PFSK-1 (cell line): Measurements from ENCODE around the gene AANAT. TPM values are rescaled to one million over a fixed set of nuclear protein-coding genes. Genes with fewer than 3 reads are reported as not detected.

Experiments
- FOXP2 ChIP-seq: optimal IDR thresholded peaks from 2 replicates; pipeline ENCODE3; 2011; ENCODE audit warnings: borderline replicate concordance, control low read depth, inconsistent platforms; ENCODE audit not compliant: insufficient read depth; ENCODE audit errors: extremely low read length, extremely low read depth
- POLR2AphosphoS5 ChIP-seq: IDR thresholded peaks from 2 replicates; pipeline ENCODE4 v1.6.1; 2012; ENCODE audit warnings: low read depth, mild to moderate bottlenecking, control low read depth, low read length, moderate library complexity
- SIN3A ChIP-seq: IDR thresholded peaks from 2 replicates; pipeline ENCODE4 v1.6.1; 2012; ENCODE audit warnings: mild to moderate bottlenecking, low read length, moderate library complexity, borderline replicate concordance; ENCODE audit not compliant: insufficient read depth
- TAF1 ChIP-seq: IDR thresholded peaks from 2 replicates; pipeline ENCODE4 v1.6.1; 2012; ENCODE audit warnings: low read length, control low read depth, borderline replicate concordance; ENCODE audit not compliant: insufficient read depth
- polyA plus RNA-seq: library from polyadenylated mRNA; unstranded; fragments of >200 nt; gene quantifications from one replicate; pipeline ENCODE4 v1.2.1, GENCODE V29; 2012; ENCODE audit warnings: low read depth, missing spikeins; ENCODE audit not compliant: insufficient read length
- TF ChIP-seq, protein P1 (sequence below), 2 experiments: IDR thresholded peaks; 2 replicates each; pipeline versions ENCODE4 v1.6.1 to v1.8.0; 2011 to 2012; ENCODE audit warnings: low read depth in 2 of 2, low read length in 2 of 2, control low read depth in 1 of 2, inconsistent platforms in 1 of 2, mild to moderate bottlenecking in 1 of 2, moderate library complexity in 1 of 2; ENCODE audit not compliant: insufficient read depth in 1 of 2

The AANAT gene
- polyA plus RNA-seq: not detected

DNA sequence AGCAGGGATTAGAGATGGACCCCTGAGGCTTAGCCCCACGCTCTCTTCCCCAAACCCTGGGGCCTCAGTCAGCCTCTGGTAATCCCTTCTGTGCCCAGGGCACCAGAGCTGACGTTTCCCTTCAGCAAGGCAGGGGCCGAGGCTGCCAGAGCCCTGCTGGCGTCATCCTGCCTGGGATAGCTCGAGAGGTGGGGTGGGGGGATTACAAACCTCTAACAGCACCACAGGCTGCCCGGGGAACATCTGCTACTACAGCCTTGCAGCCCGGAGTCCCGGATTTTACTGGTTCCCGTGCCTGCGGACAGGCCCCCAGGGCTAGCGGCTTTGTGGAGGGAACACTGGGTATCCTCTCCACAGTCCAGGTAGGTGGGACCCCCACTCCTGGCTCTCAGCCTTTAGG is at the start of gene AANAT:
AANAT (plus strand) TSS at position 238 of the 400 bp plus-strand sequence. CDS start 1,144 bp downstream, outside the sequence.
- TF ChIP-seq SIN3A (no peak), TAF1 (no peak), FOXP2 (no peak), POLR2AphosphoS5 (no peak)
- TF ChIP-seq, protein P1, sequence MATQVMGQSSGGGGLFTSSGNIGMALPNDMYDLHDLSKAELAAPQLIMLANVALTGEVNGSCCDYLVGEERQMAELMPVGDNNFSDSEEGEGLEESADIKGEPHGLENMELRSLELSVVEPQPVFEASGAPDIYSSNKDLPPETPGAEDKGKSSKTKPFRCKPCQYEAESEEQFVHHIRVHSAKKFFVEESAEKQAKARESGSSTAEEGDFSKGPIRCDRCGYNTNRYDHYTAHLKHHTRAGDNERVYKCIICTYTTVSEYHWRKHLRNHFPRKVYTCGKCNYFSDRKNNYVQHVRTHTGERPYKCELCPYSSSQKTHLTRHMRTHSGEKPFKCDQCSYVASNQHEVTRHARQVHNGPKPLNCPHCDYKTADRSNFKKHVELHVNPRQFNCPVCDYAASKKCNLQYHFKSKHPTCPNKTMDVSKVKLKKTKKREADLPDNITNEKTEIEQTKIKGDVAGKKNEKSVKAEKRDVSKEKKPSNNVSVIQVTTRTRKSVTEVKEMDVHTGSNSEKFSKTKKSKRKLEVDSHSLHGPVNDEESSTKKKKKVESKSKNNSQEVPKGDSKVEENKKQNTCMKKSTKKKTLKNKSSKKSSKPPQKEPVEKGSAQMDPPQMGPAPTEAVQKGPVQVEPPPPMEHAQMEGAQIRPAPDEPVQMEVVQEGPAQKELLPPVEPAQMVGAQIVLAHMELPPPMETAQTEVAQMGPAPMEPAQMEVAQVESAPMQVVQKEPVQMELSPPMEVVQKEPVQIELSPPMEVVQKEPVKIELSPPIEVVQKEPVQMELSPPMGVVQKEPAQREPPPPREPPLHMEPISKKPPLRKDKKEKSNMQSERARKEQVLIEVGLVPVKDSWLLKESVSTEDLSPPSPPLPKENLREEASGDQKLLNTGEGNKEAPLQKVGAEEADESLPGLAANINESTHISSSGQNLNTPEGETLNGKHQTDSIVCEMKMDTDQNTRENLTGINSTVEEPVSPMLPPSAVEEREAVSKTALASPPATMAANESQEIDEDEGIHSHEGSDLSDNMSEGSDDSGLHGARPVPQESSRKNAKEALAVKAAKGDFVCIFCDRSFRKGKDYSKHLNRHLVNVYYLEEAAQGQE (IDR thresholded peaks at IDR 0.05; ENCODE audit: insufficient read depth in 1 of 2, low read depth in 2 of 2, low read length in 2 of 2): no peak

DNA sequence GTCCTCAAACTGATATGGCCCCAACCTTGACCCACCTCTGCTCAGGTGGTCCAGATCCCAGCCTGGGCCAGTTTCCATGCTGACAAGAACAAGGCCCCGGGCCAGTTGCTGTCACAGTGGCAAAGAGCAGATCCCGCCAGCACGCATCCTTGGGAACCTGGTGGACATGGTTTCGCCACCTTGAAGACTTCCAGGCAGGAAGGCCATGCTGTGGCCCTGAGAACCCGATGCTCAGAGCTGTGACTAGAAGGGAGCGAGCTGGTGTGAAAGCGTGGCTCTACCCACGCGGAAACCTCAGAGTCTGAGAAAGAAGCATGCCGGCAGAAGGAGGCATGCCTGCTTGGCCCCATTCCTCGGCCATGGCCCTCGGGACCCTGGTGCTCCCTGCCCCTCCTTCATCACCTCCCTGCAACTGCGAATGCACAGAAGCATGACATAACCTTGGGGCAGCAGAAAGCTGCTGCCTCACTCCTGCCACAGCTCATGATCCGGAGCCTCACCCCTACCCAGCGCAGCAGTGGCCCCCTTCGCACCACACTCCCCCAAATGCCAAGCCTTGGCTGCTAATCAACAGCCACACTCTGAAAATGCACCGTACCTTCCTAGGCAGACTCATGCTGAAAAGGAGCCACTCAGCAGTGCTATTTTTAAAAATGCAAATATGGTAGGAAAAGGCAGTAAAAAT is 47.7 kb upstream of the AANAT start:
- TF ChIP-seq POLR2AphosphoS5 (no peak), TAF1 (no peak), SIN3A (no peak), FOXP2 (no peak)
- TF ChIP-seq, protein P1 (IDR thresholded peaks at IDR 0.05; ENCODE audit: insufficient read depth in 1 of 2, low read depth in 2 of 2, low read length in 2 of 2): no peak

DNA sequence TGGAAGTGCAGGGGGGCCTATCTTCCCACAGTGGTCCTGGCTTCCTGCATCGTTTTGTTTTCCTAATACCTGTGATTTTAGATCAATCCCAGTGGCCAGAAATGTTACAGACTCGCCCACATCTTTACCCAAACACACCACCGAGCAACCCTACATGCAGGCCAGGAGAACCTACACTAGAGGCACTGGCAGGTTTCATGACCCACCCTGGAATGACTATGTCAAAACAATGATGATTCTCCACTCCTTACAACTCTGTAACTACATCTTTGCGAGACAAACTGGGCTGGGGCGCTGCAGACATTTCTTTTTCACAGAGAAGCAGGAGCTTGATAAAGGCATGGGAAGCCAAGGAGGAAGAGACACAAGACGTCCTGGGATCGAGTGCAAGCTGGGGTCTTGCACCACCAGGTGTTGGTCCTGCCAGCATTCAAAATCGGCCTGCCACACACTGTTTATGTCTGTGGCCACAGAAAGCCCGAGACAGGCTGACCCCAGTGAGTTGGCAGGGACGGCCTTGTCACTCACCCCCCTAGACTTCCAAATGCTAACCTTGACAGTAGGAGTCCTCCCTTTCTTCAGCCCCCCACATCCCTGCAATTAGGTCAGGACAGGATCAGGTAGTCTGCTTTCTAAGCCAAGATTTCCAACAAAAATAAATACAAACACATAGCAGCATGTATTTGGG is 46.9 kb upstream of the AANAT start:
- TF ChIP-seq POLR2AphosphoS5: no peak
- no peak for TF ChIP-seq SIN3A
- TF ChIP-seq, protein P1 (IDR thresholded peaks at IDR 0.05; ENCODE audit: insufficient read depth in 1 of 2, low read depth in 2 of 2, low read length in 2 of 2): no peak
- no peak for TF ChIP-seq FOXP2
- no peak for TF ChIP-seq TAF1

DNA sequence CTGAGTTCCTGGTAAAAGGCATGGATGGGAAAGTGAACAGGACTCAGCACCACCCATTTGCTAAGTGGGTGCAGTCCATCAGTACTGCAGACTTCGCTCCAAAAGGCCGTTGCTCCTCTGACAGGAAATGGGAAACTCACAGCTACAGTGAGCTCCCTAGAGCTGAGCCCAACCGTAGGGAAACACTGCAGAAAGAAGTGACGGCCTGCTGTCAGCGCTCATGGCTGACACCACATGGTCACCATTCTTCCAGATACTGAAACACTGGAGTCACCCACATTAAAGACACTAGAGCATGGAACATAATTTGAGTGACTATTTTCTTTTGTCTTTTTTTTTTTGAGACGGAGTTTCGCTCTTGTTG is 46.4 kb upstream of the AANAT start:
- TF ChIP-seq TAF1 (no peak), FOXP2 (no peak)
- TF ChIP-seq, protein P1 (IDR thresholded peaks at IDR 0.05; ENCODE audit: insufficient read depth in 1 of 2, low read depth in 2 of 2, low read length in 2 of 2): no peak
